Measurements from ENCODE around the gene SAV1.
"Not testable (repeated sequence)": the region's sequence is repeated elsewhere in the genome, so short reads cannot be mapped to it uniquely, and the experiment has no call there.

The SAV1 gene

GRCh38 chr14:50664579-50664978 lies 3.5 kb downstream of the SAV1 start:
- not testable (repeated sequence) for DNase-seq

- DNase-seq, result no peak
These were observed 8.7 kb downstream of the SAV1 start for GRCh38 chr14:50659327-50659974.

- no peak for DNase-seq
These were observed 9.9 kb downstream of the SAV1 start for GRCh38 chr14:50658203-50658602.

GRCh38 chr14:50657753-50658152 lies 10.4 kb downstream of the SAV1 start:
- DNase-seq, result no peak

- no peak for DNase-seq
These were observed 11.3 kb downstream of the SAV1 start for GRCh38 chr14:50656776-50657175.

GRCh38 chr14:50649691-50650090 lies 18.4 kb downstream of the SAV1 start:
- no peak for DNase-seq

GRCh38 chr14:50647753-50648152 lies 20.4 kb downstream of the SAV1 start:
- no peak for DNase-seq

GRCh38 chr14:50647282-50647681 lies 20.8 kb downstream of the SAV1 start:
- DNase-seq, result no peak

- no peak for DNase-seq
These were observed 33.0 kb downstream of the SAV1 start for GRCh38 chr14:50635141-50635540.

- DNase-seq, result no peak
These were observed 34.2 kb downstream of the SAV1 start for GRCh38 chr14:50633954-50634353.

GRCh38 chr14:50631408-50631821 lies 36.7 kb downstream of the SAV1 start:
- no peak for DNase-seq

GRCh38 chr14:50624947-50625346 lies 43.2 kb downstream of the SAV1 start:
- DNase-seq, result not testable (repeated sequence)

GRCh38 chr14:50624447-50624846 lies 43.7 kb downstream of the SAV1 start:
- DNase-seq, result no peak

- DNase-seq, result no peak
These were observed 45.1 kb downstream of the SAV1 start for GRCh38 chr14:50622978-50623377.

GRCh38 chr14:50620341-50620740 lies 47.8 kb downstream of the SAV1 start:
- DNase-seq, result no peak

GRCh38 chr14:50619569-50620141 lies 48.5 kb downstream of the SAV1 start:
- DNase-seq, result no peak

- no peak for DNase-seq
These were observed 51.8 kb downstream of the SAV1 start for GRCh38 chr14:50616275-50616674.

- DNase-seq, result no peak
These were observed 52.6 kb downstream of the SAV1 start for GRCh38 chr14:50615552-50615951.

GRCh38 chr14:50615056-50615455 lies 53.0 kb downstream of the SAV1 start:
- no peak for DNase-seq

- DNase-seq, result no peak
These were observed 55.3 kb downstream of the SAV1 start for GRCh38 chr14:50612806-50613205.

GRCh38 chr14:50610465-50610864 lies 57.6 kb downstream of the SAV1 start:
- DNase-seq, result no peak

GRCh38 chr14:50608302-50608851 lies 59.7 kb downstream of the SAV1 start:
- DNase-seq, result no peak

GRCh38 chr14:50607761-50608160 lies 60.3 kb downstream of the SAV1 start:
- no peak for DNase-seq

- no peak for DNase-seq
These were observed 60.9 kb downstream of the SAV1 start for GRCh38 chr14:50607181-50607580.

- no peak for DNase-seq
These were observed 61.6 kb downstream of the SAV1 start for GRCh38 chr14:50606468-50606867.
